Mesendoderm (in vitro differentiated cells): ENCODE results near the gene KCTD21. TPM values are rescaled to one million over a fixed set of nuclear protein-coding genes. Genes with fewer than 3 reads are reported as not detected.
"Not testable (repeated sequence)": the region's sequence is repeated elsewhere in the genome, so short reads cannot be mapped to it uniquely, and the experiment has no call there.

Experiments used
- DNase-seq: peaks from one replicate; pipeline ENCODE4 v3.0.0; 2013
- H2AK5ac ChIP-seq: 2 replicates; pipeline ENCODE4 v1.6.1; 2013; ENCODE audit warnings: low read length, inconsistent platforms
- H2BK120ac ChIP-seq: 2 replicates; pipeline ENCODE4 v1.6.1; 2013; ENCODE audit warnings: low read depth, mild to moderate bottlenecking, low read length, moderate library complexity, mixed read lengths
- H2BK15ac ChIP-seq: replicated peaks from 2 replicates; pipeline ENCODE4 v1.6.1; 2013; ENCODE audit warnings: low read depth, mild to moderate bottlenecking, moderate library complexity
- H2BK5ac ChIP-seq: 2 replicates; pipeline ENCODE4 v1.6.1; 2013; ENCODE audit warnings: low read length, inconsistent platforms
- H3K18ac ChIP-seq: 2 replicates; pipeline ENCODE4 v1.6.1; 2013; ENCODE audit warnings: mild to moderate bottlenecking, low read length, mixed read lengths
- H3K23ac ChIP-seq: one replicate; pipeline ENCODE4 v1.6.1; 2013; ENCODE audit warnings: low read length
- H3K27ac ChIP-seq: 2 replicates; pipeline ENCODE4 v1.5.1; 2013; ENCODE audit warnings: low read depth, mild to moderate bottlenecking, inconsistent platforms, low read length, moderate library complexity
- H3K27me3 ChIP-seq: 2 replicates; pipeline ENCODE4 v1.6.1; 2013; ENCODE audit warnings: low read length, control low read depth, mild to moderate bottlenecking, inconsistent platforms; ENCODE audit not compliant: insufficient read depth, poor library complexity
- H3K36me3 ChIP-seq: 2 replicates; pipeline ENCODE4 v1.6.1; 2013; ENCODE audit warnings: low read length, inconsistent platforms; ENCODE audit not compliant: control insufficient read depth, insufficient read depth
- H3K4ac ChIP-seq: one replicate; pipeline ENCODE4 v1.6.1; 2013; ENCODE audit warnings: low read depth, mild to moderate bottlenecking, low read length, moderate library complexity
- H3K4me1 ChIP-seq: 2 replicates; pipeline ENCODE4 v1.6.1; 2013; ENCODE audit warnings: low read depth, low read length, inconsistent platforms; ENCODE audit not compliant: control insufficient read depth
- H3K4me2 ChIP-seq: 2 replicates; pipeline ENCODE4 v1.6.1; 2013; ENCODE audit warnings: low read length
- H3K4me3 ChIP-seq: 2 replicates; pipeline ENCODE4 v1.5.1; 2013; ENCODE audit warnings: mild to moderate bottlenecking, low read length
- H3K56ac ChIP-seq: one replicate; pipeline ENCODE4 v1.6.1; 2013; ENCODE audit warnings: low read length
- H3K79me1 ChIP-seq: 2 replicates; pipeline ENCODE4 v1.6.1; 2013; ENCODE audit warnings: low read length, inconsistent platforms
- H3K79me2 ChIP-seq: 2 replicates; pipeline ENCODE4 v1.6.1; 2013; ENCODE audit warnings: mild to moderate bottlenecking, low read length; ENCODE audit not compliant: control insufficient read depth, insufficient read depth
- H3K9ac ChIP-seq: 2 replicates; pipeline ENCODE4 v1.6.1; 2013; ENCODE audit warnings: low read length, inconsistent platforms
- H4K5ac ChIP-seq: one replicate; pipeline ENCODE4 v1.6.1; 2013; ENCODE audit warnings: low read length
- H4K8ac ChIP-seq: one replicate; pipeline ENCODE4 v1.6.1; 2013; ENCODE audit warnings: low read depth, mild to moderate bottlenecking, control low read depth, low read length, moderate library complexity
- WGBS: extraction: QIAGEN DNeasy Blood & Tissue Kit; methylation state at CpG from one replicate; pipeline ENCODE4 v1.1.7; 2013; ENCODE audit warnings: low lambda C conversion rate, missing lambda C conversion rate; ENCODE audit not compliant: insufficient coverage; ENCODE audit errors: extremely low coverage; 5-methylcytosine and 5-hydroxymethylcytosine counted together
- polyA plus RNA-seq, 2 experiments: library from polyadenylated mRNA; stranded (reverse); fragments of 200-250 nt; gene quantifications; one replicate each; pipeline ENCODE4 v1.2.3, GENCODE V29; 2013

Gene KCTD21
- 0.97 TPM for polyA plus RNA-seq (2013, experiment 1 of 2)
- 1.0 TPM for polyA plus RNA-seq (2013, experiment 2 of 2)

GRCh38 chr11:78188286-78189173, at the start of gene KCTD21, which contains the start of gene USP35:
Gene KCTD21 (minus strand): TSS chr11:78188626. CDS start chr11:78174554, 14,072 bp downstream.
Gene USP35 (plus strand): TSS chr11:78188919. CDS start chr11:78196246, 7,327 bp downstream.
- H3K4me3 ChIP-seq: peak within 1 kb of the TSS; percentile 87
- no peak within 1 kb of the TSS for H2BK15ac ChIP-seq
- no peak within 1 kb of the TSS for H4K5ac ChIP-seq
- H3K4me1 ChIP-seq: peaks cover 5% of the 10 kb centered on the region
- no peaks in the 10 kb centered on the region for H3K79me2 ChIP-seq
- H3K56ac ChIP-seq: peak within 1 kb of the TSS; percentile 93
- no peak within 1 kb of the TSS for H2BK5ac ChIP-seq
- peak within 1 kb of the TSS; percentile 80 for H3K9ac ChIP-seq
- H3K23ac ChIP-seq: peak within 1 kb of the TSS; percentile 6
- peak within 1 kb of the TSS; percentile 92 for H3K4me2 ChIP-seq
- no peak within 1 kb of the TSS for H2BK120ac ChIP-seq
- H3K79me1 ChIP-seq: no peaks in the 10 kb centered on the region
- H3K27me3 ChIP-seq: no peaks in the 10 kb centered on the region
- H3K18ac ChIP-seq: peak within 1 kb of the TSS; percentile 19
- H4K8ac ChIP-seq: no peak within 1 kb of the TSS
- DNase-seq: peak; percentile 98
- no CpG with 5 or more reads among the region's 74 CpGs for WGBS
- H3K27ac ChIP-seq: no peak within 1 kb of the TSS
- no peak within 1 kb of the TSS for H3K4ac ChIP-seq
- H3K36me3 ChIP-seq: no peaks in the 10 kb centered on the region
- no peak within 1 kb of the TSS for H2AK5ac ChIP-seq

- Histone ChIP-seq H3K27ac (no peak overlapping the region), H4K8ac (no peak overlapping the region), H3K4me1 (no peaks in the 10 kb centered on the region), H2BK120ac (no peak overlapping the region), H2AK5ac (no peak overlapping the region), H3K79me1 (no peaks in the 10 kb centered on the region), H3K18ac (no peak overlapping the region), H3K9ac (no peak overlapping the region), H3K23ac (no peak overlapping the region), H3K27me3 (no peaks in the 10 kb centered on the region), H3K56ac (no peak overlapping the region), H3K36me3 (no peaks in the 10 kb centered on the region), H3K4ac (no peak overlapping the region), H3K4me2 (no peak overlapping the region), H3K4me3 (no peak overlapping the region), H2BK5ac (no peak overlapping the region), H4K5ac (no peak overlapping the region), H2BK15ac (no peak overlapping the region), H3K79me2 (no peaks in the 10 kb centered on the region)
- no peak for DNase-seq
Measured at GRCh38 chr11:78237293-78238046, 49.0 kb upstream of the KCTD21 start.

- Histone ChIP-seq H3K23ac (no peak overlapping the region), H3K9ac (no peak overlapping the region), H3K56ac (no peak overlapping the region), H3K27me3 (no peaks in the 10 kb centered on the region), H4K5ac (no peak overlapping the region), H2AK5ac (no peak overlapping the region), H3K4me1 (no peaks in the 10 kb centered on the region), H3K4me3 (no peak overlapping the region), H3K18ac (no peak overlapping the region), H3K4ac (no peak overlapping the region), H4K8ac (no peak overlapping the region), H2BK120ac (no peak overlapping the region), H3K27ac (no peak overlapping the region), H3K4me2 (no peak overlapping the region), H2BK15ac (no peak overlapping the region), H2BK5ac (no peak overlapping the region), H3K79me2 (no peaks in the 10 kb centered on the region), H3K79me1 (no peaks in the 10 kb centered on the region), H3K36me3 (no peaks in the 10 kb centered on the region)
- no CpG with 5 or more reads among the region's 5 CpGs for WGBS
- peak; percentile 59 for DNase-seq
Measured at GRCh38 chr11:78234006-78234405, 45.6 kb upstream of the KCTD21 start.

- not testable (repeated sequence) for H2AK5ac ChIP-seq, H3K9ac ChIP-seq, H2BK15ac ChIP-seq, H3K79me1 ChIP-seq, H3K27me3 ChIP-seq, H2BK120ac ChIP-seq, H3K4ac ChIP-seq, H3K4me2 ChIP-seq, H3K4me1 ChIP-seq, H4K8ac ChIP-seq, H4K5ac ChIP-seq, H3K36me3 ChIP-seq, H3K79me2 ChIP-seq, DNase-seq, H3K27ac ChIP-seq, H3K56ac ChIP-seq, H3K23ac ChIP-seq, H2BK5ac ChIP-seq, H3K18ac ChIP-seq, H3K4me3 ChIP-seq
- WGBS: no CpG with 5 or more reads among the region's 6 CpGs
Measured at GRCh38 chr11:78233046-78233445, 44.6 kb upstream of the KCTD21 start.

- no peak overlapping the region for H4K8ac ChIP-seq
- H2AK5ac ChIP-seq: no peak overlapping the region
- H3K79me2 ChIP-seq: no peaks in the 10 kb centered on the region
- H3K79me1 ChIP-seq: no peaks in the 10 kb centered on the region
- H3K4me2 ChIP-seq: no peak overlapping the region
- H2BK5ac ChIP-seq: no peak overlapping the region
- no peaks in the 10 kb centered on the region for H3K27me3 ChIP-seq
- no peaks in the 10 kb centered on the region for H3K36me3 ChIP-seq
- no peak for DNase-seq
- H3K56ac ChIP-seq: no peak overlapping the region
- no peak overlapping the region for H3K18ac ChIP-seq
- no peak overlapping the region for H4K5ac ChIP-seq
- H3K4ac ChIP-seq: no peak overlapping the region
- H3K9ac ChIP-seq: no peak overlapping the region
- H2BK120ac ChIP-seq: no peak overlapping the region
- no peak overlapping the region for H3K27ac ChIP-seq
- no peaks in the 10 kb centered on the region for H3K4me1 ChIP-seq
- no peak overlapping the region for H3K4me3 ChIP-seq
- H3K23ac ChIP-seq: no peak overlapping the region
- no peak overlapping the region for H2BK15ac ChIP-seq
Measured at GRCh38 chr11:78231962-78232501, 43.6 kb upstream of the KCTD21 start.
